OCI-M2 (cell line): ENCODE data around the gene PCDH9.
"Not testable (repeated sequence)": the region's sequence is repeated elsewhere in the genome, so short reads cannot be mapped to it uniquely, and the experiment has no call there.

Experiments
- DNase-seq: peaks from one replicate; lab custom pipeline; 2025; ENCODE audit not compliant: unreplicated experiment; lab: John Stamatoyannopoulos, UW

Gene PCDH9

GRCh38 chr13:66794340-66795031 is 435.6 kb downstream of the PCDH9 start:
- DNase-seq: no peak

GRCh38 chr13:66790861-66791260 is 439.3 kb downstream of the PCDH9 start:
- DNase-seq: no peak

GRCh38 chr13:66781241-66781640 is 448.9 kb downstream of the PCDH9 start:
- DNase-seq: no peak

- no peak for DNase-seq
Observed at GRCh38 chr13:66780814-66781213, 449.3 kb downstream of the PCDH9 start.

GRCh38 chr13:66778461-66778860 is 451.7 kb downstream of the PCDH9 start:
- no peak for DNase-seq

GRCh38 chr13:66775196-66775595 is 454.9 kb downstream of the PCDH9 start:
- no peak for DNase-seq

- DNase-seq: no peak
Observed at GRCh38 chr13:66774046-66774445, 456.1 kb downstream of the PCDH9 start.

- DNase-seq: no peak
Observed at GRCh38 chr13:66765559-66765958, 464.6 kb downstream of the PCDH9 start.

GRCh38 chr13:66760678-66761077 is 469.5 kb downstream of the PCDH9 start:
- not testable (repeated sequence) for DNase-seq

- no peak for DNase-seq
Observed at GRCh38 chr13:66759919-66760318, 470.2 kb downstream of the PCDH9 start.

GRCh38 chr13:66751691-66752090 is 478.4 kb downstream of the PCDH9 start:
- DNase-seq: no peak

GRCh38 chr13:66748712-66749111 is 481.4 kb downstream of the PCDH9 start:
- DNase-seq: no peak

- no peak for DNase-seq
Observed at GRCh38 chr13:66745307-66745706, 484.8 kb downstream of the PCDH9 start.

- DNase-seq: no peak
Observed at GRCh38 chr13:66723576-66723975, 506.6 kb downstream of the PCDH9 start.

- DNase-seq: no peak
Observed at GRCh38 chr13:66716538-66716937, 513.6 kb downstream of the PCDH9 start.

GRCh38 chr13:66714795-66715194 is 515.3 kb downstream of the PCDH9 start:
- DNase-seq: no peak

- no peak for DNase-seq
Observed at GRCh38 chr13:66704110-66704509, 526.0 kb downstream of the PCDH9 start.

GRCh38 chr13:66703597-66703996 is 526.5 kb downstream of the PCDH9 start:
- DNase-seq: no peak

GRCh38 chr13:66700117-66700601 is 530.0 kb downstream of the PCDH9 start:
- no peak for DNase-seq

- no peak for DNase-seq
Observed at GRCh38 chr13:66693656-66694055, 536.5 kb downstream of the PCDH9 start.

- DNase-seq: no peak
Observed at GRCh38 chr13:66691149-66691548, 539.0 kb downstream of the PCDH9 start.

GRCh38 chr13:66689628-66690027 is 540.5 kb downstream of the PCDH9 start:
- no peak for DNase-seq

GRCh38 chr13:66689037-66689619 is 541.0 kb downstream of the PCDH9 start:
- DNase-seq: no peak
